DMS 273 treated with DMSO at 0.1 percent for 48 hours (cell line): ENCODE data around the gene MAD1L1.
"Not testable (repeated sequence)": the region's sequence is repeated elsewhere in the genome, so short reads cannot be mapped to it uniquely, and the experiment has no call there.

Experiments
- DNase-seq: peaks from one replicate; lab custom pipeline; 2025; lab: John Stamatoyannopoulos, UW

MAD1L1 gene

DNA sequence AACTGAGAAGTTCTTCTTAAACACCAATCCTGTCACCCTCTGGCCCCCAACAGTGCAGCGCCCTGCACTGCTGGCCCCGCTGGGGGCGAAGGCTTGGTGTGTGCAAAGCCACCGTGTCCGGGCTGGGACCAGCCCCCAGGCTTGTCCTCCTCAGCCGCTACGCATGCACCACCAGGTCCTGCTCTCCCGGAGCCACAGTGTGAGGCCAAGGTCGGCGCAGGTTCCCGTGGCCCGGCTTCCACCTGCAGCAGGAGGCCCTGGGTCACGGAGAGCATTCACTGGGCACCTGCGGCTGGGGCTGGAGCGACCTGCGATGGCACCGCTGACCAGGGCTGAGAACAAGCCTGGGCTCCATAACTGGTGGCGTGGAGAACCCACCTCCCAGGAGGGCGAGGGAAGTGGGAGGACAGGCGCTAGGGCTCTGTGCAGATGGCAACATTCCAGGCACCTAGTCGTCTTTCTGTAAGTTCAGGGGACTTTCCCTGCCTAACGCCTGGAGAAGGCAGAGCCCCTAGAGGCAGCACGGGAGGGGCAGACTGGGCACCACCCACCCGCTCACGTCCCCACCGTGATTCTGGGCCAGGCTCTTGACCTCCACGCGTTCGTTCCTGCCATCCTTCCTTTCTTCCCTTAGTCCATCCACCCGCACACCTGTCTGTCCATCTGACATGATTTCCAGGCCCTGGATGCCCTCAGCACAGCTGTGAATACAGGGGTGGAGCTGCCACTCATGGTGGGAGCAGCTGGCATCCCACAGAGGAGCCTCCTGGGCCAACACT lies 291.1 kb downstream of the MAD1L1 start:
- DNase-seq: no peak

DNA sequence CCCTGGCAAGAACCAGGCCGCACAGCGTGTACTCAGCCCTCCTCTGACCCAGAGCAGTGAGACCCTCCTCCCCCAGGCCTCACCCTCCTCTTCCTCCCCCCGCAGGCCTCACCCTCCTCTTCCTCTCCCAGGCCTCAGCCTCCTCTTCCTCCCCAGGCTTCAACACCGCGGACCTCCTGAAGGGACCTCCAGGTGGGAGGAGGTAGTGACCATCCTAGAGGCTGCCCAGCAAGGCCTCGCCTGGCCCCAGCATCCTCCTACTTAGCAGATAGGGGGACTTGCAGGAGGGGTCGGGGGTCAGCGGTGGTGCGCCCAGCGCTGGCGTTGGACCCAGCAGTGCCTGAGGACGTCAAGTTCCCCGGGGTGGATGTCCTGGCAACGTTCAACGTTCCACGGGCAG lies 291.9 kb downstream of the MAD1L1 start:
- DNase-seq: no peak

DNA sequence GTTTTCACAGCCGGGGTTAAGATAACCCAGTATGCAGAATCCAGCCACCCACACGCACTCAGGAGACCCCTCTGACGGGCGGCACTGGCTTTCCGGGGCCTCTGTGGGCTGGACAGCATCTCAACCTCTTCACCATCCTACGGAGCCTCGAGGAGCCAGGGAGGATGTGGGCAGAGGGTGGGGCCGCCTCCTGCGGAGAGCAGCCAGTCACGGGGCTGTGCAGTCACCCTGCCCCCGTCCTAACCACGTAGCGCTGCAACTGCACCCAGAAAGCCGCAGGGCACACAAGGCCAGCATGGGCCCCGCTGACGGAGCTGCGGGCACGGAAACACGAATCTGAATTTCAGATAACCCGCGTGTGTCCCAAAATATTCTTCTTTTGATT lies 292.4 kb downstream of the MAD1L1 start:
- no peak for DNase-seq

DNA sequence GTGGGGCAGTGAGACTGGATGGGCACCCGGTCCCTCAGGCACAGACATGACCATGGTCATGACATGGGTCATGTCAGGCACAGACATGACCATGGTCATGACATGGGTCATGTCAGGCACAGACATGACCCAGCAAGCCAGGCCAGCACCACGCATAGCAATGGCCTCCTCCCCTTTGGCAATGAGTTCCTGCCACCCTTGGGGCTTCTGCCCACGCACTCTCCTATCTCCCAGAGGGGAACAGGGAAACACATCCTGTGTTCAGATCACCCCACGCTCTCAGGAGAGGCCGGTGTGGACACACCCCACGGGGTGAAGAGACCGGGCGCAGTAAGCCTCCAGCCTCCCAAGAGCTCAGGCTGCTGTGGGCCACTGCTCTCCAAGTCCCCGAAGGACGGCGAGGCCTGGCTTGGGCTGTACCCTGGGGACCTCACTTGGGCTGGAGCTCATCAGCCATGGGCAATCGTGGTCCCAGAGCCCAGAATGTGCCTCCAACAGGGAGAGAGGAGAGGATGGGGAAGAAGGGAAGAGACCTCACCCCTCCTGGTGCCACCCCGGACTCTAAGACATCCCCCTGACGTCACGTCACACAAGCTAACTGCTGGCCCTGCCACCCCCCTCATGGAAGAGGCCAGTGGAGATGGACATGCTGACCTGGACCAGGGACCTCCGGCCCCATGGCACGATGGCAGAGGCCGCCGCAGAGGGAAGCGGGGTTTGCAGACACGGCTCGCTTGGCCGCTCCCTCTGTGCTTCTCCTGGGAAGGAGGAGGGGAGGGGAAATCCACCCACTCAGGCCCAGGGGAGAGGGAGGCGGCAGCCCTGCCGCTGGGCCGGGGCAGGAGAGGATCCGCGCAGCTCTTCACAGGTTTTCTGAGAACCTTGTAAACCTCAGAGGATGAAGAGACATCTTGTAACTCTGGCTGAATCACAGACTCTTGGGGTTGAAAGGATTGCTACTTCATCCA lies 293.0 kb downstream of the MAD1L1 start:
- no peak for DNase-seq

DNA sequence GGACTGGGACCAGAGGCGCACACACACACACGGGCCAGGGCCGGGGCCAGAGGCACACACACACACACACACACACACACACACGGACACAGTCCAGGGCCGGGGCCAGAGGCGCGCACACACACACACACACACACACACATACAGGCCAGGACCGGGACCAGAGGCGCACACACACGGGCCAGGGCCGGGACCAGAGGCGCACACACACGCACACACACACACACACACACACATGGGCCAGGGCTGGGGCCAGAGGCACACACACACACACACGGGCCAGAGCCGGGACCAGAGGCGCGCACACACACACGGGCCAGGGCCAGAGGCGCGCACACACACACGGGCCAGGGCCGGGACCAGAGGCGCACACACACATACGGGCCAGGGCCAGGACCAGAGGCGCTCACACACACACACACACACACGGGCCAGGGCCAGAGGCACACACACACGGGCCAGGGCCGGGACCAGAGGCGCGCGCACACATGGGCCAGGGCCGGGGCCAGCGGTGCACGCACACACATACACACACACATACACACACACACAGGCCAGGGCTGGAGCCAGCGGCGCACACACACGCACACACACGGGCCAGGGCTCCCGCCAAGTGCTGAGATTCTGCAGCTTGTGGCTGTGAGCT lies 293.8 kb downstream of the MAD1L1 start:
- no peak for DNase-seq

DNA sequence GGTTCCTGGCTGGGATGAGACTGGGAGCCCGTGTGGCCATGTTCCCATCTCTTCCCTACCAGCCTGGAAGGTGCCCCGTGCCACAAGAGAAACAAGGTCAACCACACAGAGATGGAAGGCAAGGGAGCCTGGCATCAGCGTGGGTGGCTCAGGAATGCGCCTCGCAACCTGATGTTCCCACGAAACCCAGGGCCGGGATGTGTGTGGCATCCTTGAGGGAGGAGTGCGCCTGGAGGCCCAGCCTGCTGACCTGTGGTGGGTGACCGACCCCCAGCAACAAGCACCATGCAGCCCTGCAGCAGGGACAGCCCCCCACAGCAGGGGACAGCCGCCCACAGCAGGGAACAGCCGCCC lies 295.5 kb downstream of the MAD1L1 start:
- no peak for DNase-seq

DNA sequence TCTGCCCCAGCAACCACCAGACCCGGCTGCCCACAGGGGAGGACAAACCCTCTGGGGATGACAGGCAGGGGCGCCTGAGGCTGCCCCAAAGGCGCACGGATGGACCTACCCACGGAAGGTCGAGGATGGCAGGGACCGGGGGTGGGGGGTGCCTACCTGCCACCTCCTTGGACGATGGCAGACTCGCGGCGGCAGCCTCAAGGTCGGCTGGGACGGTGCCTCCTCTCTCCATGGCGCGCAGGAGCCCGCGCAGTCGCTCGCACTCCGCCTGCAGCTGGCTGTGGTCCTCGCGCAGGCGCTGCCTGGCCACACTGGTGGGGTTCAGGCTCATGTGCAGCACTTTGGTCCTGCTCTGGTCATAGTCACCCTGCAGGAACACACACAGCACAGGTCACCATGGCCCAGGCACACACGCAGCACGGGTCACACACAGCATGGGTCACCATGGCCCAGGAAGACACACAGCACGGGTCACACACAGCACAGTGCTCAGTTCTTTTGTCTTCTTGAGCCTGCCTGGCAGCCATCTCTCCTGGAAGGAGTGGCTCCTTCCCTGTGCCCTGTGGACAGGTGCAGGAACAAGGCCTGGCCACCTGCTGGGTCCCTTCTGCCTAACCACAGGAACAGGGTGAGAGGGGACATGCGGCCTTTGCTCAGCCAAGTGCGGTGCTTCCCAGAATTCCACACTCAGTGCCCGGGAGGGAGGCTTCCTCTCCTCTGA lies 296.1 kb downstream of the MAD1L1 start:
- no peak for DNase-seq

DNA sequence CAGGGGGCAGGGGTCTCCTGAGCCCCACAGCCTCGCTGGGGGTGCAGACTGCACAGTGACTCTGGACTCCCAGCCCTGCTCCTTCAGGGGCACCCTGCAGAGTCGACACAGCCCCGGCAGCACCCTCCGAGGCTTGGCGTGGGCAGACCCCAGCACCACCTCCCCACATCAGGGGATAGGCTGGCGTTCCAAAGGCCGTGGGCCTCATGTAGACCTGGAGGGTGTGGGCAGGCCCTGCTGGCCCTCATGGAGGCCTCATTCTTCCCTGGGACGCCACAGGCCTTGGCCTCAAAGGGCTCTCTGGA lies 296.8 kb downstream of the MAD1L1 start:
- DNase-seq: no peak

DNA sequence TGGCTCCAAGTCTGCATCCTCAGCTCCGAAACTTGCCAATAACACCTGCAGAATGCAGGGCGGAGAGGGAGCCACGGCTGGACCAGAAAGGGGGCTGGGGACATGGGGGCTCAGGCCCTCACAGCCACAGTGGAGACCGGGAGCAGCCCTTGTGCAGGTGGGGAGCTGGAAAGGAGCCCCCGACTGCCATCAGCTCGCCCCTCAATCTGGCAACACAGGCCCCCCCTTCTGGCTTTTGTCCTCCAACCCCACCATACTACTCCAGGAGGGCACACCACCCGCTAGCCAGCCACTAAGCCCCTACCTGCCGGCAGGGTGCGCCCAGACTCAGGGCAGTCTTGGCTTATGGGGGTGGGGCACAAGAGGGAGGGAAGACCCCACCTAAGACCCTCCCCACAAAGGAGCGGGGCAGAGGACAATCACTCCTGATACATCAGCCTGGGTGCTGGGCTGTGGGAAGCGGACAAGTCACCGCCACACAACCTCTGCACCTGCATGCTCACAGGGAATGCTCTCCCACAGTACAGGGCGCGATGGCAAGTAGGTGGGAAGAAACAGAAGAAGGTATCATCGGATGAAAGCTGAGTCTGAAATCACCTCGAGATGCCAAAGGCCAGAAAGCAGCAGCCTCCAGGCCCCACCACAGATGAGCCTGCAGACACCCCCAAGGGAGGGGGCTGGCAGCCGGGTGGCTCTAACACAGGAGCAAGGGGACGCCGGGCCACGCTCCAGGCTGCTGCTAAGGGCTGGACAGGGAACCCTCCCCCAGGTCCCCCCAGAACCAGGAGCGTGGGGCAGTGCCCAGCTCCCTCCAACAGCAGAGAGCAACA lies 297.4 kb downstream of the MAD1L1 start:
- DNase-seq: no peak

DNA sequence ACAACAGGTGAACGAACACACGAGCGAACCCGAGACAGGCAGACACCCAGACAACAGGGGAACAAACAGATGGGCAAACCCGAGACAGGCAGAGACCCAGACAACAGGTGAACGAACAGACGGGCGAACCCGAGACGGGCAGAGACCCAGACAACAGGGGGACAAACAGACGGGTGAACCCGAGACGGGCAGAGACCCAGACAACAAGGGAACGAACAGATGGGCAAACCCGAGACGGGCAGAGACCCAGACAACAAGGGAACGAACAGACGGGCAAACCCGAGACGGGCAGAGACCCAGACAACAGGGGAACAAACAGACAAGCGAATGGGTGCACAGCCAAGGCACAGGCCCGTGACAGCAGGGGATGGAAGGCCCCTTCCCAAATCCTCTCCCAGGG lies 298.0 kb downstream of the MAD1L1 start:
- DNase-seq: peak; percentile 56

DNA sequence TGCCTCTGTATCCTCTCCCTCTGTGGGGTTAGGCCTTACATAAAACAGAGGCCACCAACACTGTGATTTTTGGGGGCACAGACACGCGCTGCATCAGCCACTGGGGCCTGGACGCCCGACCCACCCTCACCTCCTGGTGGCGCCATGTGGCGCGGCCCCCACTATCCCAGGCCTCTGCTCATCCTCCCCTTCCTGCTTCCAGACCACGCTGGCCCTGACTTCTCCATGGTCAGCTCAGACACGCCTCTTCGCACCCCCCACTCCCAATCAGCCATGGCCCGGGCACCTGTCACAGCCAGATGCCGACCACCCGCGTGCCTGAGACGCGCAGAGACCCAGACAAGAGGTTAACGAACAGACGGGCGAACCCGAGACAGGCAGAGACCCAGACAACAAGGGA lies 298.7 kb downstream of the MAD1L1 start:
- no peak for DNase-seq

DNA sequence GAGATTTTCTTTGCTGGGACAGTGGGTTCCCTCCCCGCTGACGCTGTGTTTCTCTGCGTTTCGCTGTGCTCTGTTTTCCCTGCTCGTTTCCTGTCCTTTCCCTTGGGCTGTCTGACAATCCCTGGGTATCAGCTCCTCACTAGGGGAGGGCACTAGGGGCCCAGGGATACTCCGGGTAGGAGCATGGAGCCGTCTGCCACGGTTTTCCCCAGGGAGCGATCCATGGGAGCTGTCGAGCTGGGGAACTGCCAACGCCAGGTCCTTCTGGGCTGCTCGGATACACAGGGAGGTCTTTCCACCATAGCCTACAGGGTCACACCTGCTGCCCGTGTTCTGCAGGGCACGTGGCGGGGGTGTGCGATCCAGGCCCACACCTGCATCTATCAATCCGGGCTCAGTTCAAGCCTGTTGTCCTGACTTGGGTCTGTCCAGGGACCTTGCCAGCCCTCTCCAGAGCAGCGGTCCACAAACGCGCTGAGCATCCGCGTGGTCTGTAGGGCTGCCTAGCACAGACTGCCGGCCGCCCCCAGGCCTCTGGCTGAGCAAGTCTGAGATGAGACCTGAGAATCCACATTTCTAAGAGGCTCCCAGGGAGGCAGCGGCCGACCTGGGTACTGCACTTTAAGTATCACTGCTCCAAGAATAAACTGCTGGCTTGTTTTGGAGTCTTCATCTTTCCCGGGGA lies 299.5 kb downstream of the MAD1L1 start:
- DNase-seq: no peak

DNA sequence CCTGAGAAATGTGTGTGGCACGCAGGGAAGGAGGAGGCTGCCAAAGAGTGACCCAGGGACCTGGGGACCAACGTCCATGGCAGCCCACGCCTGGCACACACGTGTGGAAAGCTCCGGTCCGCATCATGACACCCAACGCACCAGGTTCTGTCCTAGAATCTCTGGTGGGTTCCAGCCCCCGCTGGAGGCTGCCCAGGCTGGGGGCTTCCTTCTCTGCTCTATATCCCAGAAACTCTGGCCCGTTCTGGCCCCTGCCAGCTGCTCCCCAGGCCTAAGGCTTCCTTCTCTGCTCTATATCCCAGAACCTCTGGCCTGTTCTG lies 300.8 kb downstream of the MAD1L1 start:
- DNase-seq: no peak

DNA sequence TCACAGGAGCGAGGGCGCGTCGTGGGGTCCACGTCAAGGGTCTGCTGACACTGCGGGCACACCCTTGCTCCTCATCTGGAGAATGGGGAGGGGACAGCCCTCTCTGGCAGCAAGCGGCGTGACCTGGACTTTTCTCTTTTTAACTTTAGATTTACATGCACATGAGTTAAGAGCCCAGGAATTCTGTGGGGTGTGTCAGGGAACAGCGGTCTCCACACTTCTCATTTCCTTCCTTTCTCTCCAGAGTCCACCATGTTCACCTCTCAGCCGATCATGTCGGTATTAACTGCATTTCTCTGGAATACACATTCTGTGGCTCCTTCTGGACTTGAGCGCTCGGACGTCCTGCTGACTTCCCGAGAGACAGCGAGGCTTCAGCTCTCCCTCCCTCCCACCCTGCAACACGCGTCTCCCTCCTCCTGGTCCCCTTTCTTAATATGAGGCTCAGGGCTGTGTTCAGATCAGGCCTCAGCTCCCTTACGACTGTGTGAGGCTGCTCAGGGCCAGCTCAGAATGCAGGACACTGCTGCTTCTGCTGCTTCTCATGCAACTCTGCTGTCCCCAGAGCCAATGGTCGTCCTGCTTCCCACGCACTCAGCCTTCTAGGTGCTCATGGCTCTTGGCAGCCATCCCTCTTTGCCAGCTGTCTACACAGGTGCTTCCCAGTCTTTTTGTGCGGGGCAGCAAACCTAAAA lies 301.3 kb downstream of the MAD1L1 start:
- DNase-seq: no peak

DNA sequence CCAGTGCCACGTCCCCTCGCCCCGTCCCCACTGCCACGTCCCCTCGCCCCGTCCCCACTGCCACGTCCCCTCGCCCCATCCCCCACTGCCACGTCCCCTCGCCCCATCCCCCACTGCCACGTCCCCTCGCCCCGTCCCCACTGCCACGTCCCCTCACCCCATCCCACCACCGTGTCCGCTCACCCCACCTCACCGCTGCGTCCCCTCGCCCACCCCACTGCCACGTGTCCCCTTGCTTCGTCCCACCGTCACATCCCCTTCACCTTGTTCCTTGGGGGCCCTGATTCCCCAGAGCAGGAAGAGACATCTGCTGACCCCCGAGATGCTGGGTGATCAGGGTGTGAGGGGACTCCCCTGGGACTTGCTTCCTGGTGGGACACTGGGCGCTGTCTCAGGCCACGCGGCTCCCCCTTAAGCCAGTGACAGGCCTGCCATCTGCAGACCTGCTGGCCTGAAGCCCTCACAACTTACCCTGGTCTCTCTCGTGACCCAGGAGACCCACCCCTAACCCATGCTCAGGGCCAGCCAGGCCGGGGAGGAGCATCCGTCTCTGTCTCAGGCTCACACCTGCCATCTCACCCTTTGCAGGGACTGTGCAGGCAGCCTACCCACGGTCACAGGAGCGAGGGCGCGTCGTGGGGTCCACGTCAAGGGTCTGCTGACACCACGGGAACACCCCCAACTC lies 302.2 kb downstream of the MAD1L1 start:
- no peak for DNase-seq

DNA sequence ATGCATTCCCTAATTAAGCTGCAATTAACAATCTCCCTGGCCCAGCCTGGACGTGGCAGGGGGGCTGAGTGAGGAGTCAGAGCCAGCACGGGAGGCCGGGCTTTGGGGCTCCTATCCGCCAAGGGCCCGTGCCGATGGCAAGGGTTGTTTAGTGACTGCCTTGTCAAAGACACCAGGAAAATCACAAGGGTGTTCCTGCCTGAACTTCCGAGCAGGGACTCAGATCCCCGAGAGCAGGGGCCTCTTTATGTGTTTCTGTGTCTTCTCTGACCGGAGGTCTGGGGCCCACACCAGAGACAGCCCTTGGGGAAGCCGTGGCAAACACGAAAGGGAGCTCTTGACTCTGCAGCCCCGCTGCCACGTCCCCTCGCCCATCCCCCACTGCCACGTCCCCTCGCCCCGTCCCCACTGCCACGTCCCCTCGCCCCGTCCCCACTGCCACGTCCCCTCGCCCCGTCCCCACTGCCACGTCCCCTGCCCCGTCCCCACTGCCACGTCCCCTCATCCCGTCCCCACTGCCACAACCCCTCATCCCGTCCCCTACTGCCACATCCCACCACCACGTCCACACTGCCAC lies 303.3 kb downstream of the MAD1L1 start:
- not testable (repeated sequence) for DNase-seq

DNA sequence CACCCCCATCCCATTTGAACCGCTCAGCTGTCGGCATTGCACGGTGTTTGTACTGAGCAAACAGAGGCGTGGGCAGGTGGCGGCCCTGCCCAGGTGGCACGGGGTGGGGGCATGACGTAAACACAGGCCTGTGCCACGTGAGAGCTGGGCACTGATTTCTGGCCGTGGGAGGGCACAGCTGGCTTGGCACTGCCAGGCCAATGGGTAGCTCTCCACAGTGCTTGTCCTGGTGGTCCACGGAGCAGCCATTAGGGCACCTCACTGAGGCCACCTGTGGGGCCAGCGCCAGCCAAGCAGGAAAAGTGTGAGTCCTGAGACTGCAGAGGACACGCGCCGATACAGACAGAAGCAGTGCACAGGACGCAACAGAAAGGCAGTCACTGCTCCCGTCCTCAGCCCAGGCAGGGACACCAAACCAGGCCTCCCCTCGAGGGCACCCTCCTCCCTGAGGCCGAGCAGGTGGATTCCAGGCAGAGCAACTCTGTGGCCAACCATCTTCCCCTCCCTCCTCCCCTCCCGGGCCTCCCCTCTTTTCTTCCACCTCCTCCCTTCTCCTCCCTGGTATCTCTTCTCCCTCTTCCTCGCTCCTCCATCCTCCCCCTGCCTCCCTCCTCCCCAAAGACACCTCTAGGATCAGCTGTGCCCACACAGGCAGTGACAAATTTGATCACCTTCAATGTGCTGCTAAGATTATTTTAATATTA lies 303.9 kb downstream of the MAD1L1 start:
- no peak for DNase-seq

DNA sequence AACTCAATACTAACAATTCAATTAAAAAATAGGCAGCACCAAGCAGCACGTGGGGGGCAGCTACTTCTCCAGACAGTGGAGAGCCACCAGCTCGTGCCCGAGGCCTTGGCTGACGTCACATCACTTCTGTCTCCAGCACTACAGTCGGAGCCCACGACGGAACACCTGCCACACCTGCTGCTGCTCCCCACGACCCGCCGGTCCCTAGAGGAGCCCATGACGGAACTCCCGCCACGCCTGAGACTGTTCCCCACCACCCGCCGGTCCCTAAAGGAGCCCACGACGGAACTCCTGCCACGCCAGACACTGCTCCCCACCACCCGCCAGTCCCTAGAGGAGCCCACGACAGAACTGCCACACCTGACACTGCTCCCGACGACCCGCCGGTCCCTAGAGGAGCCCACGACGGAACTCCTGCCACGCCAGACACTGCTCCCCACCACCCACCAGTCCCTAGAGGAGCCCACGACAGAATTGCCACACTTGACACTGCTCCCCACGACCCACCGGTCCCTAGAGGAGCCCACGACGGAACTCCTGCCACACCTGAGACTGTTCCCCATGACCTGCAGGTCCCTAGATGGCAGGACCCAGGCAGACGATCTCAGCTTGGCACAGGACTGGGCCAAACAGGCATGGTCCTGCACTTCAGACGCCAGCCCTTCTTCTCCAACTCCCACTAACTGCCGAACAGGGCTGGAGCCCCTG lies 304.7 kb downstream of the MAD1L1 start:
- no peak for DNase-seq
